ENCODE measurements around the gene SF1. TPM values are rescaled to one million over a fixed set of nuclear protein-coding genes. Genes with fewer than 3 reads are reported as not detected.

SF1 gene
- total and polyA plus RNA-seq, 2 donors (not counting 3 experiments of a cell fraction or from before 2014, with no cell fraction given): 95.0 to 342 TPM

- no peak overlapping the region for H3K4me2 ChIP-seq (ENCODE audit: insufficient read depth, low read length)
- H4K20me1 ChIP-seq (replicated peaks; ENCODE audit: control insufficient read depth, extremely low read depth, insufficient read depth, low read length): peaks cover 3% of the 10 kb centered on the region
- H3K79me2 ChIP-seq (ENCODE audit: control insufficient read depth, insufficient read depth, low read length): peaks cover 17% of the 10 kb centered on the region
- POLR2A ChIA-PET: interaction anchor here (0.6 to 1.1 kb wide), 2 partner anchors 9 to 16 kb away, joined by 4 to 8 read pairs; partner anchors contain the start of gene SF1
- CTCF ChIA-PET: interaction anchor here (1.0 to 2.6 kb wide), 5 partner anchors 10 to 74 kb away, joined by 3 to 12 read pairs (median 5); partner anchors contain the start of gene SF1
- H3K27ac ChIP-seq (ENCODE audit: insufficient read depth, low read depth, low read length): peak overlapping the region; percentile 1
- intact Hi-C loops (cut with micrococcal nuclease): no loop called here
- DNase-seq (ENCODE audit: low read depth, low spot score) (peak; percentile 66), FAIRE-seq (peak; percentile 95)
- H3K9me3 ChIP-seq (replicated peaks; ENCODE audit: control insufficient read depth, insufficient read depth, low read length): no peaks in the 10 kb centered on the region
- peaks cover 20% of the 10 kb centered on the region for H3K4me1 ChIP-seq (ENCODE audit: control insufficient read depth, extremely low read depth, insufficient read depth, low read length)
- H2AFZ ChIP-seq (ENCODE audit: low read depth, low read length): no peak overlapping the region
- no peaks in the 10 kb centered on the region for H3K27me3 ChIP-seq (ENCODE audit: control insufficient read depth in 2 of 2, insufficient read depth in 2 of 2, low read length in 2 of 2)
- no peak overlapping the region for H3K4me3 ChIP-seq (replicated peaks in 1 of 3; ENCODE audit: insufficient read depth in 1 of 3, low read depth in 1 of 3, low read length in 3 of 3)
- dilution Hi-C loops (cut with MboI; ENCODE audit: extremely low pct_ligation_motif_present, low sequenced_read_pairs): no loop called here
- no TSS peak for BruUV-seq (replicated peaks)
- H3K36me3 ChIP-seq (ENCODE audit: control insufficient read depth in 2 of 2, extremely low read depth in 1 of 2, insufficient read depth in 2 of 2, low read length in 2 of 2): peaks cover 31 to 42% of the 10 kb centered on the region in 2 experiments
- TF ChIP-seq POLR2AphosphoS5 (IDR thresholded peaks at IDR 0.05; ENCODE audit: insufficient read depth, low read depth, low read length) (peak; percentile 17), GATA2 (IDR thresholded peaks at IDR 0.05; ENCODE audit: insufficient read depth, insufficient read length, low read depth, low read length) (no peak)
- no peaks in the 10 kb centered on the region for H3K9me1 ChIP-seq (replicated peaks; ENCODE audit: control insufficient read depth, extremely low read depth, insufficient read depth, low read length)
- no peak overlapping the region for H3K9ac ChIP-seq (replicated peaks; ENCODE audit: extremely low read depth, insufficient read depth, low read length)
Measured at GRCh38 chr11:64762674-64763525, 15.4 kb downstream of the SF1 start.

DNA sequence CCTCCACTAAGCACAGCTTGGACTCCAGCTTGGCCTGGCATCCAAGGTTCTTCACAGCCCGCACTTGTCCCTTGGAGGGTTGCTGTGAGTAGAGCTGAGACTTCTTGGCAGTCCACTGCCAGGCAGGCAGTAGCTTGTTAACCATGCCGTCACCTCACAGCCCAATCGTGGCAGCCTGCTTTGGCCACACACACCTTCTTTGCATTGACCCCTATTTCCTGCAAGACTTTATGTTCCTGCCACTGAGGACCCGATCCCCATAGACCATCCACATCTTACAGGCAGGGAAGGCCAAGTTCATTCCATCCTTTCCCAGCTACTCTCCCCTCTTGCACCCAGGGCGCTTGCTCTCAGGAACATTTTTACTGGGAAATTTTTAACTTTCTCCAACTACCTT, 16.1 kb downstream of the SF1 start:
- Histone ChIP-seq H3K4me2 (ENCODE audit: insufficient read depth, low read length) (no peak overlapping the region), H3K4me1 (ENCODE audit: control insufficient read depth, extremely low read depth, insufficient read depth, low read length) (peaks cover 20% of the 10 kb centered on the region), H4K20me1 (replicated peaks; ENCODE audit: control insufficient read depth, extremely low read depth, insufficient read depth, low read length) (peaks cover 3% of the 10 kb centered on the region), H3K9ac (replicated peaks; ENCODE audit: extremely low read depth, insufficient read depth, low read length) (no peak overlapping the region), H2AFZ (ENCODE audit: low read depth, low read length) (no peak overlapping the region), H3K4me3 (replicated peaks in 1 of 3; ENCODE audit: insufficient read depth in 1 of 3, low read depth in 1 of 3, low read length in 3 of 3) (no peak overlapping the region), H3K9me1 (replicated peaks; ENCODE audit: control insufficient read depth, extremely low read depth, insufficient read depth, low read length) (no peaks in the 10 kb centered on the region), H3K79me2 (ENCODE audit: control insufficient read depth, insufficient read depth, low read length) (peaks cover 12% of the 10 kb centered on the region), H3K36me3 (ENCODE audit: control insufficient read depth in 2 of 2, extremely low read depth in 1 of 2, insufficient read depth in 2 of 2, low read length in 2 of 2) (peaks cover 25 to 36% of the 10 kb centered on the region in 2 experiments), H3K27ac (ENCODE audit: insufficient read depth, low read depth, low read length) (no peak overlapping the region), H3K27me3 (ENCODE audit: control insufficient read depth in 2 of 2, insufficient read depth in 2 of 2, low read length in 2 of 2) (no peaks in the 10 kb centered on the region), H3K9me3 (replicated peaks; ENCODE audit: control insufficient read depth, insufficient read depth, low read length) (no peaks in the 10 kb centered on the region)
- no peak for DNase-seq (ENCODE audit: low read depth, low spot score)
- intact Hi-C loops (cut with micrococcal nuclease) (no loop called here), dilution Hi-C loops (cut with MboI; ENCODE audit: extremely low pct_ligation_motif_present, low sequenced_read_pairs) (no loop called here)
- CTCF ChIA-PET: interaction anchor here (1.4 to 1.8 kb wide), 3 partner anchors 10 to 74 kb away, joined by 4 to 6 read pairs (median 5); no protein-coding TSS in a partner anchor
- no peak for FAIRE-seq
- TF ChIP-seq, protein P1, sequence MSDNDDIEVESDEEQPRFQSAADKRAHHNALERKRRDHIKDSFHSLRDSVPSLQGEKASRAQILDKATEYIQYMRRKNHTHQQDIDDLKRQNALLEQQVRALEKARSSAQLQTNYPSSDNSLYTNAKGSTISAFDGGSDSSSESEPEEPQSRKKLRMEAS (IDR thresholded peaks at IDR 0.05; ENCODE audit: insufficient read depth, insufficient read length): no peak
- TF ChIP-seq JUN (IDR thresholded peaks at IDR 0.05; ENCODE audit: borderline replicate concordance, insufficient read depth, insufficient read length, low read depth) (no peak), POLR2AphosphoS5 (IDR thresholded peaks at IDR 0.05; ENCODE audit: insufficient read depth, low read depth, low read length) (peak; percentile 46), POLR2A (IDR thresholded peaks at IDR 0.05; ENCODE audit: low read depth, low read length) (peak; percentile 76)
- POLR2A ChIA-PET: no interaction called here
- BruUV-seq (replicated peaks): no TSS peak

All from endothelial cell of umbilical vein (primary cell).